ENCODE data around the gene ZBTB16.

The ZBTB16 gene

GRCh38 chr11:114068327-114068726, 8.8 kb downstream of the ZBTB16 start:
- no peak for TF ChIP-seq CTCF (IDR thresholded peaks at IDR 0.05; ENCODE audit: low read depth, low read length, missing control alignments)
- DNase-seq (ENCODE audit: extremely low read depth, low read depth): no peak
- no peak overlapping the region for H3K4me3 ChIP-seq (replicated peaks; ENCODE audit: low read depth, low read length)

- DNase-seq (ENCODE audit: extremely low read depth, low read depth): no peak
- no peak for TF ChIP-seq CTCF (IDR thresholded peaks at IDR 0.05; ENCODE audit: low read depth, low read length, missing control alignments)
- no peak overlapping the region for H3K4me3 ChIP-seq (replicated peaks; ENCODE audit: low read depth, low read length)
These were observed 11.1 kb downstream of the ZBTB16 start for GRCh38 chr11:114070464-114071139.

GRCh38 chr11:114073007-114073827, 13.7 kb downstream of the ZBTB16 start:
- H3K4me3 ChIP-seq (replicated peaks; ENCODE audit: low read depth, low read length): no peak overlapping the region
- no peak for DNase-seq (ENCODE audit: extremely low read depth, low read depth)
- TF ChIP-seq CTCF (IDR thresholded peaks at IDR 0.05; ENCODE audit: low read depth, low read length, missing control alignments): no peak

- H3K4me3 ChIP-seq (replicated peaks; ENCODE audit: low read depth, low read length): no peak overlapping the region
- no peak for DNase-seq (ENCODE audit: extremely low read depth, low read depth)
- TF ChIP-seq CTCF (IDR thresholded peaks at IDR 0.05; ENCODE audit: low read depth, low read length, missing control alignments): no peak
These were observed 14.4 kb downstream of the ZBTB16 start for GRCh38 chr11:114073828-114074381.

GRCh38 chr11:114074546-114075343, 15.2 kb downstream of the ZBTB16 start:
- DNase-seq (ENCODE audit: extremely low read depth, low read depth): no peak
- TF ChIP-seq CTCF (IDR thresholded peaks at IDR 0.05; ENCODE audit: low read depth, low read length, missing control alignments): no peak

GRCh38 chr11:114075344-114075610, 15.8 kb downstream of the ZBTB16 start:
- no peak overlapping the region for H3K4me3 ChIP-seq (replicated peaks; ENCODE audit: low read depth, low read length)
- DNase-seq (ENCODE audit: extremely low read depth, low read depth): no peak
- no peak for TF ChIP-seq CTCF (IDR thresholded peaks at IDR 0.05; ENCODE audit: low read depth, low read length, missing control alignments)

More at GRCh38 chr11:114074546-114075343, 15.2 kb downstream of the ZBTB16 start:
- no peak overlapping the region for H3K4me3 ChIP-seq (replicated peaks; ENCODE audit: low read depth, low read length)

All from HFF-Myc (cell line).